ENCODE data around the gene TGM2. TPM values are rescaled to one million over a fixed set of nuclear protein-coding genes. Genes with fewer than 3 reads are reported as not detected.

The TGM2 gene
- polyA plus RNA-seq, 1 donor from 2014 or later = not detected

- Histone ChIP-seq H3K4me2 (ENCODE audit: low read length) (no peak overlapping the region), H3K9me3 (ENCODE audit: low read length) (no peaks in the 10 kb centered on the region), H3K27me3 (ENCODE audit: insufficient read depth, low read depth, low read length) (no peaks in the 10 kb centered on the region), H3F3A (ENCODE audit: insufficient read depth, low read length, poor library complexity, severe bottlenecking) (no peaks in the 10 kb centered on the region), H3K36me3 (ENCODE audit: insufficient read depth, low read length) (peaks cover 1% of the 10 kb centered on the region), H2AFZ (ENCODE audit: low read depth, low read length) (no peak overlapping the region), H4K20me1 (ENCODE audit: insufficient read depth) (no peaks in the 10 kb centered on the region), H3K79me2 (replicated peaks; ENCODE audit: insufficient read depth, low read length) (no peaks in the 10 kb centered on the region), H3K4me3 (ENCODE audit: low read length) (no peak overlapping the region), H3K9ac (ENCODE audit: low read length) (no peak overlapping the region), H3K9me2 (ENCODE audit: insufficient read depth, low read length) (no peaks in the 10 kb centered on the region), H3K27ac (ENCODE audit: low read length) (no peak overlapping the region)
- TF ChIP-seq MXI1 (conservative IDR thresholded peaks at IDR 0.05; ENCODE audit: poor library complexity, severe bottlenecking) = no peak
- no peak for TF ChIP-seq EZH2 (IDR thresholded peaks at IDR 0.05; ENCODE audit: borderline replicate concordance, insufficient read depth, low read length, poor library complexity, severe bottlenecking)
- TF ChIP-seq TAF1 (IDR thresholded peaks at IDR 0.05; ENCODE audit: low read depth) = no peak
- TF ChIP-seq POLR2AphosphoS5 (IDR thresholded peaks at IDR 0.05) = no peak
- TF ChIP-seq SMC3 (conservative IDR thresholded peaks at IDR 0.05; ENCODE audit: poor library complexity) = no peak
- no peak for TF ChIP-seq CTCF (IDR thresholded peaks at IDR 0.05; ENCODE audit: poor library complexity, severe bottlenecking)
- TF ChIP-seq EP300 (conservative IDR thresholded peaks at IDR 0.05; ENCODE audit: poor library complexity, severe bottlenecking) = no peak
- TF ChIP-seq REST (IDR thresholded peaks at IDR 0.05; ENCODE audit: borderline replicate concordance) = no peak
- no peak for TF ChIP-seq RAD21 (conservative IDR thresholded peaks at IDR 0.05)
Measured at GRCh38 chr20:38082894-38083293, 82.2 kb downstream of the TGM2 start.

GRCh38 chr20:38081575-38081974 is 83.5 kb downstream of the TGM2 start:
- Histone ChIP-seq H3K9me3 (ENCODE audit: low read length) (no peaks in the 10 kb centered on the region), H3K79me2 (replicated peaks; ENCODE audit: insufficient read depth, low read length) (no peaks in the 10 kb centered on the region), H2AFZ (ENCODE audit: low read depth, low read length) (no peak overlapping the region), H3K27me3 (ENCODE audit: insufficient read depth, low read depth, low read length) (no peaks in the 10 kb centered on the region), H3K4me2 (ENCODE audit: low read length) (no peak overlapping the region), H3K27ac (ENCODE audit: low read length) (no peak overlapping the region), H3F3A (ENCODE audit: insufficient read depth, low read length, poor library complexity, severe bottlenecking) (no peaks in the 10 kb centered on the region), H3K4me3 (ENCODE audit: low read length) (no peak overlapping the region), H3K9me2 (ENCODE audit: insufficient read depth, low read length) (no peaks in the 10 kb centered on the region), H4K20me1 (ENCODE audit: insufficient read depth) (no peaks in the 10 kb centered on the region), H3K36me3 (ENCODE audit: insufficient read depth, low read length) (no peaks in the 10 kb centered on the region), H3K9ac (ENCODE audit: low read length) (no peak overlapping the region)
- no peak for TF ChIP-seq MXI1 (conservative IDR thresholded peaks at IDR 0.05; ENCODE audit: poor library complexity, severe bottlenecking)
- no peak for TF ChIP-seq EP300 (conservative IDR thresholded peaks at IDR 0.05; ENCODE audit: poor library complexity, severe bottlenecking)
- no peak for TF ChIP-seq TAF1 (IDR thresholded peaks at IDR 0.05; ENCODE audit: low read depth)
- no peak for TF ChIP-seq POLR2AphosphoS5 (IDR thresholded peaks at IDR 0.05)
- TF ChIP-seq EZH2 (IDR thresholded peaks at IDR 0.05; ENCODE audit: borderline replicate concordance, insufficient read depth, low read length, poor library complexity, severe bottlenecking) = no peak
- TF ChIP-seq RAD21 (conservative IDR thresholded peaks at IDR 0.05) = no peak
- no peak for TF ChIP-seq SMC3 (conservative IDR thresholded peaks at IDR 0.05; ENCODE audit: poor library complexity)
- TF ChIP-seq CTCF (IDR thresholded peaks at IDR 0.05; ENCODE audit: poor library complexity, severe bottlenecking) = no peak
- TF ChIP-seq REST (IDR thresholded peaks at IDR 0.05; ENCODE audit: borderline replicate concordance) = no peak

All from neural cell (in vitro differentiated cells).